ENCODE measurements around the gene RASA3. TPM values are rescaled to one million over a fixed set of nuclear protein-coding genes. Genes with fewer than 3 reads are reported as not detected.
A peak's percentile ranks its signal among the peaks of the same experiment; 100 is the strongest.
"Not testable (repeated sequence)": the region's sequence is repeated elsewhere in the genome, so short reads cannot be mapped to it uniquely, and the experiment has no call there.

The RASA3 gene
- total RNA-seq, 1 experiment from 2014 or later, result 0.26 TPM

DNA sequence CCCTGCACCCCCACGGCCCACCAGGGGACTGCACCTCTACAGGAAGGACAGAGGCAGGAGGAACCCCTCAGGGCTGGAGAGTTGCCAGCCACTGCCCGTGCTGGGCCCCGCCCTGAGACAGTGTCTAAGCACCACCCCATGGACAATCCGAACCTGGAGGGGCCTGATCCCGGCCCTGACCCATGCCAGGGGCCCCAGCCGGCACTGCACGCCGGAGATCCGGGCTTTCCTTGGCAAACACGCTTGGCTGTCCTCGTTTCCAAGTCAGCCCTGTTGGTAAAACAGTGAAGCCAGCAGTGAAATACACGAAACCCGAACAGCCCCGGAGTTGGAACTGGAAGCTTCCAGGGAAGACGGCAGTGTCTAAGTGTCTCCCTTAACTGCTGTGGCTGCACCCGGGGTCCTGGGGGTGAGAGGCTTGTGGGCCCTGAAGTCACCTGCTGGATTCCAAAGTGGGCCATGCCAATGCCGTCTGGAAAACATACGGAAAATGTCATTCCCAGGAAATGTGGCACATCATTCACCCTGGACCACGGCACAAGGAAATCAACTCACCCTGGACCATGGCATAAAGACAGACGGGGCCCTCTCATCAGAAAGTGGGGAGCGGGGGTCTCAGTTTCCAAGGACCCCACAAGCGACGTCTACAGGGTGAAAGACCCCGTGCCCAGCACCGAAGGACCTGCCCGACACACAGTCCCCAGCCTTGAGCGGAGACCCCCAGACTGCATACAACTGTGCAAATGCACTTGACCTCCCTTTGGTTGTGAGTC lies 30.9 kb downstream of the RASA3 start:
- H3K27ac Mint-ChIP-seq (ENCODE audit: unreplicated experiment), result no peak overlapping the region
- H3K27me3 Mint-ChIP-seq (ENCODE audit: unreplicated experiment), result no peaks in the 10 kb centered on the region
- no peak overlapping the region for H3K4me3 Mint-ChIP-seq (ENCODE audit: low read depth, unreplicated experiment)
- CTCF ChIA-PET, result no interaction called here
- no peaks in the 10 kb centered on the region for H3K4me1 Mint-ChIP-seq (ENCODE audit: low read depth, unreplicated experiment)
- intact Hi-C loops (cut with micrococcal nuclease; ENCODE audit: unreplicated experiment), result no loop called here
- TF ChIP-seq CTCF (IDR thresholded peaks at IDR 0.05; ENCODE audit: unreplicated experiment), result no peak
- no TSS peak for BruUV-seq (replicated peaks)
- no peaks in the 10 kb centered on the region for H3K9me3 Mint-ChIP-seq (ENCODE audit: low read depth, unreplicated experiment)
- H3K36me3 Mint-ChIP-seq (ENCODE audit: insufficient read depth, unreplicated experiment), result no peaks in the 10 kb centered on the region
- DNase-seq, result no peak

- CTCF ChIA-PET, result no interaction called here
- no peaks in the 10 kb centered on the region for H3K9me3 Mint-ChIP-seq (ENCODE audit: low read depth, unreplicated experiment)
- no peak overlapping the region for H3K27ac Mint-ChIP-seq (ENCODE audit: unreplicated experiment)
- no peak for DNase-seq
- BruUV-seq (replicated peaks), result no TSS peak
- no peaks in the 10 kb centered on the region for H3K36me3 Mint-ChIP-seq (ENCODE audit: insufficient read depth, unreplicated experiment)
- intact Hi-C loops (cut with micrococcal nuclease; ENCODE audit: unreplicated experiment), result no loop called here
- H3K4me1 Mint-ChIP-seq (ENCODE audit: low read depth, unreplicated experiment), result no peaks in the 10 kb centered on the region
- no peak overlapping the region for H3K4me3 Mint-ChIP-seq (ENCODE audit: low read depth, unreplicated experiment)
- no peak for TF ChIP-seq CTCF (IDR thresholded peaks at IDR 0.05; ENCODE audit: unreplicated experiment)
- no peaks in the 10 kb centered on the region for H3K27me3 Mint-ChIP-seq (ENCODE audit: unreplicated experiment)
Measured at GRCh38 chr13:114100446-114101357, 31.7 kb downstream of the RASA3 start.

DNA sequence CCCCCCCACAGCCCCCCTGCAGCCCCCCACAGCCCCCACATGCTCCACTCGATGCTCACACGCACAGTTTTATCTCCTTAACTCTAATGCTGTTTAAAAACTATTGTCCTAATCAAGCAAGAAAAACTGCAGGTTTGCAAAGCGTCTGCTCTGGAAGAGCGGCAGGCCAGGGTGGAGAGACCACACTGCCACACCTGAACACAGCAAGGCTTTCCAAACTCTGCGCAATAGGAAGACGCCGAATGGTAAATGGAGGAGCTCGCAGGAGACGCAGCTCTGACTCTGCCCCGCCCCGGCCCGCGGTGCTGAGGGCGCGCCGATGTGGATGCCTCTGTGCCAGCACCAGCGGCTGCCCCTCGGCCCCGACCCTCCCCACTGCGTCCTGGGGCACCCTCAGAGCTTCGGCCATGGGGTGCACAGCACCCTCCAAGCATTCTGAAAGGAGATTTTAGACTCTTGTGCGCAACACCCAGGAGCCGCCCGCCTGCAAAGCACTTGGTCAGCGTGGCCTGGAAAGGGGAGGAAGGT lies 32.4 kb downstream of the RASA3 start:
- DNase-seq, result no peak
- Mint-ChIP-seq H3K4me1 (ENCODE audit: low read depth, unreplicated experiment) (no peaks in the 10 kb centered on the region), H3K36me3 (ENCODE audit: insufficient read depth, unreplicated experiment) (no peaks in the 10 kb centered on the region), H3K4me3 (ENCODE audit: low read depth, unreplicated experiment) (no peak overlapping the region), H3K27me3 (ENCODE audit: unreplicated experiment) (no peaks in the 10 kb centered on the region), H3K9me3 (ENCODE audit: low read depth, unreplicated experiment) (no peaks in the 10 kb centered on the region), H3K27ac (ENCODE audit: unreplicated experiment) (no peak overlapping the region)
- intact Hi-C loops (cut with micrococcal nuclease; ENCODE audit: unreplicated experiment), result no loop called here
- TF ChIP-seq CTCF (IDR thresholded peaks at IDR 0.05; ENCODE audit: unreplicated experiment), result no peak
- BruUV-seq (replicated peaks), result no TSS peak
- CTCF ChIA-PET, result no interaction called here

- H3K27ac Mint-ChIP-seq (ENCODE audit: unreplicated experiment), result no peak overlapping the region
- BruUV-seq (replicated peaks), result no TSS peak
- DNase-seq, result peak; percentile 1
- no peak overlapping the region for H3K4me3 Mint-ChIP-seq (ENCODE audit: low read depth, unreplicated experiment)
- TF ChIP-seq CTCF (IDR thresholded peaks at IDR 0.05; ENCODE audit: unreplicated experiment), result no peak
- no peaks in the 10 kb centered on the region for H3K4me1 Mint-ChIP-seq (ENCODE audit: low read depth, unreplicated experiment)
- H3K27me3 Mint-ChIP-seq (ENCODE audit: unreplicated experiment), result no peaks in the 10 kb centered on the region
- CTCF ChIA-PET, result interaction anchor here (0.7 kb wide), 1 partner anchor 261 kb away, joined by 3 read pairs; no protein-coding TSS in a partner anchor
- no peaks in the 10 kb centered on the region for H3K9me3 Mint-ChIP-seq (ENCODE audit: low read depth, unreplicated experiment)
- H3K36me3 Mint-ChIP-seq (ENCODE audit: insufficient read depth, unreplicated experiment), result no peaks in the 10 kb centered on the region
- intact Hi-C loops (cut with micrococcal nuclease; ENCODE audit: unreplicated experiment), result no loop called here
Measured at GRCh38 chr13:114099191-114099590, 33.2 kb downstream of the RASA3 start.

GRCh38 chr13:114098689-114099056 lies 33.8 kb downstream of the RASA3 start:
- intact Hi-C loops (cut with micrococcal nuclease; ENCODE audit: unreplicated experiment); H3K27ac Mint-ChIP-seq (ENCODE audit: unreplicated experiment); BruUV-seq (replicated peaks); H3K4me3 Mint-ChIP-seq (ENCODE audit: low read depth, unreplicated experiment); H3K4me1 Mint-ChIP-seq (ENCODE audit: low read depth, unreplicated experiment); H3K9me3 Mint-ChIP-seq (ENCODE audit: low read depth, unreplicated experiment); H3K36me3 Mint-ChIP-seq (ENCODE audit: insufficient read depth, unreplicated experiment); DNase-seq; H3K27me3 Mint-ChIP-seq (ENCODE audit: unreplicated experiment): not testable (repeated sequence)
- CTCF ChIA-PET, result interaction anchor here (0.7 kb wide), 1 partner anchor 261 kb away, joined by 3 read pairs; no protein-coding TSS in a partner anchor
